GM23338 (cell line): Measurements from ENCODE around the gene SLC9A4.

Source experiments
- CTCF ChIP-seq, 2 experiments: fragments of 200-600 bp in 1 of 2; sonication (generic) in 1 of 2; conservative IDR thresholded peaks; 2 replicates each; pipeline versions ENCODE4 v1.5.1 to v1.6.1; 2016 to 2017; ENCODE audit warnings: antibody characterized with exemption in 2 of 2, low read depth in 2 of 2, mild to moderate bottlenecking in 2 of 2, moderate library complexity in 1 of 2
- REST ChIP-seq: IDR thresholded peaks from one replicate; pipeline ENCODE4 v1.6.1; 2018; ENCODE audit warnings: antibody characterized with exemption; ENCODE audit not compliant: unreplicated experiment

- TF ChIP-seq CTCF (conservative IDR thresholded peaks at IDR 0.05; ENCODE audit: low read depth in 2 of 2) (no peak), REST (no peak)
These were observed 78.5 kb downstream of the SLC9A4 start for GRCh38 chr2:102551329-102552096.
